ENCODE data around the gene DEFB132. TPM values are rescaled to one million over a fixed set of nuclear protein-coding genes. Genes with fewer than 3 reads are reported as not detected.
A peak's percentile ranks its signal among the peaks of the same experiment; 100 is the strongest.

The DEFB132 gene
- total and polyA plus RNA-seq, 9 of the 15 experiments (the other 6 are each of a cell fraction or from before 2014, with no cell fraction given) = not detected

DNA sequence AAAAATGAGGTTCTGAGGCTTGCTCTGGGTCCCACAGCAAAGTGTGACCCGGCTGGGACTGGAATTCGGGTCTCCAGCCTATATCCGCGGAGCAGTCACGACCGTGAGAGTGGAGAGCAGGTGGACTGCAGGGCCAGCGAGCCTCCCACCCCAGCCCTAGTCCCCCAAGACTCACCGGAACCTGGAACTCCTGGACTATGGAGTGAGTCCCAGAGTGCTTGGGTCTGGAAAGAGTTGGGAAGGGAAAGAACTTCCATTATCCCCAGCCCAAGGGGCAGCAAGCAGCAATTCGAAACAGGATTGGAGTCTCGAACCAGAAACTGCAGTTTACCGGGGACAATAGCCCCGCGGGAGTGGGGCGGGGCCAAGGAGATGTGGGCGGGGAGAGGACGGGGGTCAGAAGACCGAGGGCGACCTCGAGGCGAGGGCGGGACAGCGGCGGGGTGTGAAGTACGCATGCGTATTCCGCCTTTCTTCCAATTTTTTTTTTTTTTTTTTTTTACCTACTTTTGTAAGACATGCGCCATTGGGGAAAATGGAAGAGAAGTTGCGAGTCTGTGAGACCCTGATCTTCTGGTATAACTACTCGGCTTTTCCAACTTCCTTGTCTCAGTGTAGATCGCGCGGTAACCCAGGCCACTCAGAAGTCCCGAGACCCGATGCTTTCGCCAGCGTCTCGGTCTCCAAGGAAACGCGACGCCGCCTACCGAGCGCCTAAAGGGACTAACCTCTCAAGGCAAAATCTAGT is 32.7 kb downstream of the DEFB132 start, which contains the start of gene C20orf96 (continued):
- no peak for TF ChIP-seq HBP1 (CRISPR knock-in tag; IDR thresholded peaks at IDR 0.05)
- no peak for TF ChIP-seq ZSCAN29 (IDR thresholded peaks at IDR 0.05)
- TF ChIP-seq ZNF224 (CRISPR knock-in tag; IDR thresholded peaks at IDR 0.05) = 0 out of 2 replicates have a peak, but pooled peaks have one; percentile 51
- no peak for TF ChIP-seq ZNF512 (tag; IDR thresholded peaks at IDR 0.05)
- TF ChIP-seq GABPB1 (CRISPR knock-in tag; IDR thresholded peaks at IDR 0.05) = 0 out of 2 replicates have a peak, but pooled peaks have one; percentile 44
- TF ChIP-seq STAT5A (IDR thresholded peaks at IDR 0.05; ENCODE audit: borderline replicate concordance, low read length) = no peak
- no peak for TF ChIP-seq COPS2 (conservative IDR thresholded peaks at IDR 0.05)
- TF ChIP-seq ZNF23 (CRISPR knock-in tag; IDR thresholded peaks at IDR 0.05) = no peak
- no peak for TF ChIP-seq SREBF1 (IDR thresholded peaks at IDR 0.05; ENCODE audit: borderline replicate concordance, low read depth, low read length)
- TF ChIP-seq, protein P1, sequence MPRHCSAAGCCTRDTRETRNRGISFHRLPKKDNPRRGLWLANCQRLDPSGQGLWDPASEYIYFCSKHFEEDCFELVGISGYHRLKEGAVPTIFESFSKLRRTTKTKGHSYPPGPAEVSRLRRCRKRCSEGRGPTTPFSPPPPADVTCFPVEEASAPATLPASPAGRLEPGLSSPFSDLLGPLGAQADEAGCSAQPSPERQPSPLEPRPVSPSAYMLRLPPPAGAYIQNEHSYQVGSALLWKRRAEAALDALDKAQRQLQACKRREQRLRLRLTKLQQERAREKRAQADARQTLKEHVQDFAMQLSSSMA (CRISPR knock-in tag; IDR thresholded peaks at IDR 0.05) = no peak
- no peak for TF ChIP-seq ZNF212 (CRISPR knock-in tag; IDR thresholded peaks at IDR 0.05)
- peak in 1 of 2 experiments; percentile 32; a peak in 1 of 4 replicates for TF ChIP-seq MAZ (CRISPR knock-in tag; conservative IDR thresholded peaks at IDR 0.05 in 1 of 2, IDR thresholded peaks at IDR 0.05 in 1 of 2)
- TF ChIP-seq FOXA3 (CRISPR knock-in tag; conservative IDR thresholded peaks at IDR 0.05 in 1 of 2, IDR thresholded peaks at IDR 0.05 in 1 of 2) = no peak
- no peak for TF ChIP-seq SNIP1 (IDR thresholded peaks at IDR 0.05; ENCODE audit: low read depth)
- TF ChIP-seq CREB1 (IDR thresholded peaks at IDR 0.05) = no peak
- peak; percentile 19; the same call in 1 of the 2 replicates for TF ChIP-seq CREB1 (CRISPR knock-in tag; IDR thresholded peaks at IDR 0.05)
- TF ChIP-seq HEY1 (CRISPR knock-in tag; IDR thresholded peaks at IDR 0.05; ENCODE audit: borderline replicate concordance) = no peak
- TF ChIP-seq HDAC8 (tag; IDR thresholded peaks at IDR 0.05) = no peak
- TF ChIP-seq KDM2B (CRISPR knock-in tag; IDR thresholded peaks at IDR 0.05) = no peak
- TF ChIP-seq POU5F1 (IDR thresholded peaks at IDR 0.05; ENCODE audit: borderline replicate concordance, low read depth, low read length, partially characterized antibody) = peak; percentile 48
- TF ChIP-seq ZNF780A (CRISPR knock-in tag; IDR thresholded peaks at IDR 0.05) = no peak
- TF ChIP-seq, protein P2, sequence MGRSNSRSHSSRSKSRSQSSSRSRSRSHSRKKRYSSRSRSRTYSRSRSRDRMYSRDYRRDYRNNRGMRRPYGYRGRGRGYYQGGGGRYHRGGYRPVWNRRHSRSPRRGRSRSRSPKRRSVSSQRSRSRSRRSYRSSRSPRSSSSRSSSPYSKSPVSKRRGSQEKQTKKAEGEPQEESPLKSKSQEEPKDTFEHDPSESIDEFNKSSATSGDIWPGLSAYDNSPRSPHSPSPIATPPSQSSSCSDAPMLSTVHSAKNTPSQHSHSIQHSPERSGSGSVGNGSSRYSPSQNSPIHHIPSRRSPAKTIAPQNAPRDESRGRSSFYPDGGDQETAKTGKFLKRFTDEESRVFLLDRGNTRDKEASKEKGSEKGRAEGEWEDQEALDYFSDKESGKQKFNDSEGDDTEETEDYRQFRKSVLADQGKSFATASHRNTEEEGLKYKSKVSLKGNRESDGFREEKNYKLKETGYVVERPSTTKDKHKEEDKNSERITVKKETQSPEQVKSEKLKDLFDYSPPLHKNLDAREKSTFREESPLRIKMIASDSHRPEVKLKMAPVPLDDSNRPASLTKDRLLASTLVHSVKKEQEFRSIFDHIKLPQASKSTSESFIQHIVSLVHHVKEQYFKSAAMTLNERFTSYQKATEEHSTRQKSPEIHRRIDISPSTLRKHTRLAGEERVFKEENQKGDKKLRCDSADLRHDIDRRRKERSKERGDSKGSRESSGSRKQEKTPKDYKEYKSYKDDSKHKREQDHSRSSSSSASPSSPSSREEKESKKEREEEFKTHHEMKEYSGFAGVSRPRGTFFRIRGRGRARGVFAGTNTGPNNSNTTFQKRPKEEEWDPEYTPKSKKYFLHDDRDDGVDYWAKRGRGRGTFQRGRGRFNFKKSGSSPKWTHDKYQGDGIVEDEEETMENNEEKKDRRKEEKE (IDR thresholded peaks at IDR 0.05; ENCODE audit: borderline replicate concordance in 1 of 2, control insufficient read depth in 1 of 2, low read depth in 2 of 2, low read length in 1 of 2) = no peak
